Measurements from ENCODE around the gene STK25. TPM values are rescaled to one million over a fixed set of nuclear protein-coding genes. Genes with fewer than 3 reads are reported as not detected.

Gene STK25
- total RNA-seq, 2 experiments from 2014 or later, result 76.1 to 81.3 TPM

- no peak overlapping the region for H3K4me3 Mint-ChIP-seq
- peaks cover 0 to 6% of the 10 kb centered on the region in 2 experiments for H3K9me3 ChIP-seq (ENCODE audit: control insufficient read depth in 1 of 2, insufficient read depth in 1 of 2, low read length in 2 of 2)
- no peaks in the 10 kb centered on the region for H3K27me3 Mint-ChIP-seq
- intact Hi-C loops (cut with DNase I, micrococcal nuclease), result no loop called here
- H3K4me1 ChIP-seq (ENCODE audit: insufficient read depth, low read length), result no peaks in the 10 kb centered on the region
- no peak for ATAC-seq (ENCODE audit: poor library complexity)
- H3K27ac Mint-ChIP-seq, result no peak overlapping the region
- H3K27me3 ChIP-seq (ENCODE audit: control insufficient read depth in 1 of 2, insufficient read depth in 2 of 2, low read length in 2 of 2), result peaks cover 0 to 2% of the 10 kb centered on the region in 2 experiments
- H3K36me3 ChIP-seq (ENCODE audit: insufficient read depth, low read length), result peaks cover 38% of the 10 kb centered on the region
- peaks cover 21% of the 10 kb centered on the region for H3K36me3 Mint-ChIP-seq (ENCODE audit: low read depth)
- no peaks in the 10 kb centered on the region for H3K4me1 Mint-ChIP-seq (ENCODE audit: low read depth)
- TF ChIP-seq CTCF (IDR thresholded peaks at IDR 0.05), result no peak
- H3K9me3 Mint-ChIP-seq, result no peaks in the 10 kb centered on the region
- ChIA-PET POLR2A (no interaction called here), CTCF (no interaction called here)
- no peak for DNase-seq
- H3K4me3 ChIP-seq (ENCODE audit: low read length), result no peak overlapping the region
- no peak overlapping the region for H3K27ac ChIP-seq (ENCODE audit: low read depth in 1 of 2, low read length in 2 of 2)
These were observed 14.0 kb downstream of the STK25 start for GRCh38 chr2:241494311-241494908.

GRCh38 chr2:241493092-241493491, 15.3 kb downstream of the STK25 start:
- H3K27me3 Mint-ChIP-seq, result no peaks in the 10 kb centered on the region
- H3K9me3 Mint-ChIP-seq, result no peaks in the 10 kb centered on the region
- ATAC-seq (ENCODE audit: poor library complexity) (no peak), DNase-seq (no peak)
- TF ChIP-seq CTCF (IDR thresholded peaks at IDR 0.05), result no peak
- no peak overlapping the region for H3K4me3 Mint-ChIP-seq
- H3K4me3 ChIP-seq (ENCODE audit: low read length), result no peak overlapping the region
- H3K36me3 ChIP-seq (ENCODE audit: insufficient read depth, low read length), result peaks cover 28% of the 10 kb centered on the region
- ChIA-PET CTCF (no interaction called here), POLR2A (no interaction called here)
- H3K4me1 ChIP-seq (ENCODE audit: insufficient read depth, low read length), result no peaks in the 10 kb centered on the region
- no peaks in the 10 kb centered on the region for H3K27me3 ChIP-seq (ENCODE audit: control insufficient read depth in 1 of 2, insufficient read depth in 2 of 2, low read length in 2 of 2)
- intact Hi-C loops (cut with DNase I, micrococcal nuclease), result no loop called here
- H3K36me3 Mint-ChIP-seq (ENCODE audit: low read depth), result peaks cover 21% of the 10 kb centered on the region
- H3K9me3 ChIP-seq (ENCODE audit: control insufficient read depth in 1 of 2, insufficient read depth in 1 of 2, low read length in 2 of 2), result no peaks in the 10 kb centered on the region
- H3K4me1 Mint-ChIP-seq (ENCODE audit: low read depth), result no peaks in the 10 kb centered on the region
- H3K27ac Mint-ChIP-seq, result no peak overlapping the region
- H3K27ac ChIP-seq (ENCODE audit: low read depth in 1 of 2, low read length in 2 of 2), result no peak overlapping the region

GRCh38 chr2:241492174-241492565, 16.2 kb downstream of the STK25 start:
- no peak overlapping the region for H3K27ac ChIP-seq (ENCODE audit: low read depth in 1 of 2, low read length in 2 of 2)
- ATAC-seq (ENCODE audit: poor library complexity) (no peak), DNase-seq (no peak)
- peaks cover 22% of the 10 kb centered on the region for H3K36me3 ChIP-seq (ENCODE audit: insufficient read depth, low read length)
- H3K27me3 Mint-ChIP-seq, result no peaks in the 10 kb centered on the region
- POLR2A ChIA-PET, result interaction anchor here (0.5 kb wide), 1 partner anchor 145 kb away, joined by 3 read pairs; the partner anchor contains the start of genes ATG4B and THAP4
- H3K4me1 ChIP-seq (ENCODE audit: insufficient read depth, low read length), result no peaks in the 10 kb centered on the region
- peaks cover 21% of the 10 kb centered on the region for H3K36me3 Mint-ChIP-seq (ENCODE audit: low read depth)
- H3K4me1 Mint-ChIP-seq (ENCODE audit: low read depth), result no peaks in the 10 kb centered on the region
- no peak overlapping the region for H3K4me3 Mint-ChIP-seq
- intact Hi-C loops (cut with DNase I, micrococcal nuclease), result no loop called here
- H3K27ac Mint-ChIP-seq, result no peak overlapping the region
- H3K9me3 Mint-ChIP-seq, result no peaks in the 10 kb centered on the region
- no peak overlapping the region for H3K4me3 ChIP-seq (ENCODE audit: low read length)
- TF ChIP-seq CTCF (IDR thresholded peaks at IDR 0.05), result no peak
- CTCF ChIA-PET, result no interaction called here
- H3K9me3 ChIP-seq (ENCODE audit: control insufficient read depth in 1 of 2, insufficient read depth in 1 of 2, low read length in 2 of 2), result no peaks in the 10 kb centered on the region
- no peaks in the 10 kb centered on the region for H3K27me3 ChIP-seq (ENCODE audit: control insufficient read depth in 1 of 2, insufficient read depth in 2 of 2, low read length in 2 of 2)
